HG03064 (cell line): ENCODE results near the gene KYNU.
"Not testable (repeated sequence)": the region's sequence is repeated elsewhere in the genome, so short reads cannot be mapped to it uniquely, and the experiment has no call there.

Experiments used
- ATAC-seq: cut with Tn5 transposase; IDR thresholded peaks from one replicate; pipeline ENCODE4 v1.9.1; 2021; ENCODE audit warnings: low read depth; ENCODE audit not compliant: unreplicated experiment

The KYNU gene

DNA sequence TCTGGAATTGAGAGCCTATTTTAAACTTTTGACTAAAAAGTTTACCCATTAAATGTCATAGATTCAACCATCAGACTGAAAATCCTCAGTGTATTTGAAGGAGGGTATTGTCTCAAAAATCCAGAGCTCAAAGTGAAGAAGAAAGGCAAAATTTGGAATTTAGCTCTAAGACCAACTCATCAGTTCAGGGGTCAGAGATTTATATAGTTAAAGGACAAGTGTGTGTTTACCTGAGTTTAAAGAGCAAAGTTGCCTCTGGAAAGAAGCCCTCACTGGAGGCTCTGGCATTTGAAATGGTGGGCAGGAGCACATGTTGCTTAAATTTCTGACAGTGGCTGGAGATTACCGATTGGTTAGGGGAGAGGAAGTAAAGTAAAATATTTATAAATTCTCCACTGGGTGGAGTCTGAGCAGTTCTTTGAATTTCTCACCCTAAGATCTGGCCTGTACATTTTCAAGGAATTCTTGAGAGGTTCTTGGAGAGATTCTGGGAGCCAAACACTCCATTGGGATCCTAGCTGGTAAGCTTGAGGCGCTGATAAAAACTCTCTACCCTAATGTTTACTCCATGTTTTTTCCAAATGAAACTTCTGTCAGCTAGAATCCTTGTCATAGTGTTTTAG is at the start of gene KYNU:
Gene KYNU (plus strand): TSS at position 449 of the 623 bp plus-strand sequence. CDS start 7,704 bp downstream, outside the sequence.
- peak; percentile 45 for ATAC-seq

DNA sequence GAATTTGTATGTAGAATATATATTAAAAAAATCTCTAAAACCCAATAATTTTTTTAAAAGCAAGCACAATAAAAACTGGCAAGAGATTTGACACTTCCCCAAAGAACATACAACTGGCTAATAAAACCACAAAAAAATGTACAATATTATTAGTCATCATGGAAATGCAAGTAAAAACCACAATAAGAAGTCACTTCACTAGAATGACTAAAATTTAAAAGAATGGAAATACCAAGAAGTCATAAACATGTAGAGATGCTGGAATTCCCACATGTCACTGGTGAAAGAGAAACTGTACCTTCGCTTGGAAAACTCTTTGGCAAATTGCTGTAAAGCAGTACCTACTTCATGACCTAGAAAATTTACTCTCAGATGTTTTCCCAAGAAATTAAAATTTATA is 43.4 kb upstream of the KYNU start:
- ATAC-seq = no peak

DNA sequence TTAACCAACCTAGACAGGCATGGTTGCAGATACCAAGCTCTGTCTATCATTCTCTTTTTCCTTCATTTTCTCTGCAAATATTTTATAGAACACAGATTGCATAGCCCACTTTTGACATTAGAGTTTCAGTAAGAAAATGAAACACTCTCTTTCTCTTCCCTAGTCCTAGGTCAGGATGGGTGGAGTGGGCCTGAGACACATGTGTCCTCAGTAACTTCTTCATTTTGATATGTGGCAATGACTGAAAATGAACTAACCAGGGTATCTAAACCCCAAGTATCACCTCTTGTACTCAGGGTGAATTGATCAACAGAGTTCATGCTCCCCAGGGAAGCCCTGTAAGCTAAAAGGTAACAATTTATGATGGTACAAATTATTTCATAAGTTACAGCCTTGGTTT is 37.0 kb upstream of the KYNU start:
- ATAC-seq = no peak

DNA sequence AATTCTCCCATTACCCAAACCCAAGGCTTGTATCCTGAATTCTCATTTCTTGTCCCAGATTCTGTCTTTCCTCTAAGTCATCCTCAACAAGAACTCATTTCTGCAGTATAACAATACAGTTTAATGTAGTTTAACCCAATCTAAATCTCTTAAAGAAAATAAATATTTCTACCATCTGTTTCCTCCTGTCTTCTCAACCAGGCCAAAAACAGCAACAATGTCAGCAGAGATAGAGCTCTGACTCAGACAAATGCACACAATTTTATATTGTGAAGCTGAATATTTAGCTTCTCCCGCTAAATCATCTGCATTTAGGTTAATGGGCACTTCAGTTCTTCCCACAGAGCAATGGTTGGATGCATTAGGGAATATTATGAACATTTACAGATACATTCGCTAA is 35.7 kb upstream of the KYNU start:
- ATAC-seq = no peak

DNA sequence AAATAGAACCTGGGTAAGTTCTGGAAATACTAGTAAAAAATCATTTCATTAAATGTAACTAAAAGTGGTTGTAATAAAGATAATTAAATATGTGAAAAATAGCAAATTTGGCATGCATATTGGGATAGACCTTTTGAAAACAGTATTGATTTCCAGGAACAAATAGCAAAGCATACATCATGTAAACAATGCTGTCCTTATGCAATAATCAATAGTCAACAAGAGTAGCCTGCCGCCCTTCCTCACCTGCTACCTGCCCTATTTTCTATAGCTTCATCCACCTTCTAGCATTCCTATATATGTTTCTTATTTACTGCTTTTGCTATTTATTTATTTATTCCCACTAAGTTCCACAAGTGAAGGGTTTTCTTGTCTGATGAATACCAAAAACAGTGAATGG is 35.1 kb upstream of the KYNU start:
- no peak for ATAC-seq

DNA sequence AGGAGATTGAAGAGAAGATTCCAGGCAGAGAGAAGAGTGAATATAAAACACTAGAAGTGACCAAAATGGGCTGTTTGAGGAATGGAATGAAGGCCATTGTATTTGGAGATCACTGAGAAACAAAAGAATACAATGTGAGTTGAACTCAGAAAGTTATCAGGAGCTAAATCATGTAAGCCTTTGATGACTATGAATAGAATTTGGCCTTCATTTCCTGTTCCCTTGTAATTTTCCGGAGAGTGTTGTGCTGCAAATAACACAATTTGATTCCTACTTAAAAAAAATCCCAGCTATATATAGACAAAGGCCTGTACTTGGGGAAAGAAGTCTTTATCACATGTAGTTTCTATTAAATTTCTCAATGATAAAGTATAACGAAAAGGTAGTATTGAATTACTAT is 33.7 kb upstream of the KYNU start:
- no peak for ATAC-seq

DNA sequence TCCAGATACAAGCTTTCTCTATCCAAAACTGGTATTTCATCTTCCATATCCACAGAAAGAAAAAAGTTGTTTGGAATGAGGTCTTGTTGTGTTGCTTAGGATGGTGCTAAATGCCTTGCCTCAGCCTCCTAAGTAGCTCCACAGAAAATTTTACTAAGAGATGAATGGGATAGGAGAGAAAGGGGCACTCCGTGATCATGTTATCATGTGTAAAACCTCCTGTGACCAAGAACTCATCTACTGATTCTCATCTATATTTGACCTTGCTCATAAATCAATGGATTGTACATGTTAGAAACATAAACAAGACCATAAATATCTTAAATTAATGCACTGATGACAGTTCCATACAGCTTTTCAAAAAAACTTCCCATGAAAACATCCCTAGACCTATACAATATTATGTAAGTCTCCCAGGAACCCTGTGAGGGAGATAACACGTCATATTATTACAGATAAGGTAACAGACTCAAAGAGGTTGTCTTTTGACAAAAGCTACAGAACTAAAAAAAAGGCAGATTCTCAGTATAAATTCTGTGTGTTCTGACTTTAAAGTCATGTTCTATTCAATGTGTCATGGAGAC is 29.3 kb upstream of the KYNU start:
- ATAC-seq = no peak

DNA sequence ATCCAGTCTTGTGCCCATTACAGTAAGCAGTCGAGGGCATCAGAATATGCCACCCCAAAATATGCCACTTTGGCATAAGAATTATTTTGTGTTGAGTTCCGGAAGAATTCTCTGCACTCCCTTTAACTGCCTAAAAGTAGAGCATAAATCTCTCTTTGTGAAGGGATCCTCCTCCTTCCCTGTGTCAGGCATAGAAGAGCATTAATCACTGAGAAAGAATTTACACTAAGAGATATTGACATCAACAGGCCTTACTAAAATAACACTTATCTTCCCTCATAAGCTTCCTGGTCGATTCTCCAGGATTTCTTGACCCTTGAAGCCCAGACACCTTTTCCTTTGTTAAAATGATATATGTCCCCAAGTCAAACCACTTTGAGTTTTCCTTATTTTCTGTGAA is 27.6 kb upstream of the KYNU start:
- no peak for ATAC-seq

DNA sequence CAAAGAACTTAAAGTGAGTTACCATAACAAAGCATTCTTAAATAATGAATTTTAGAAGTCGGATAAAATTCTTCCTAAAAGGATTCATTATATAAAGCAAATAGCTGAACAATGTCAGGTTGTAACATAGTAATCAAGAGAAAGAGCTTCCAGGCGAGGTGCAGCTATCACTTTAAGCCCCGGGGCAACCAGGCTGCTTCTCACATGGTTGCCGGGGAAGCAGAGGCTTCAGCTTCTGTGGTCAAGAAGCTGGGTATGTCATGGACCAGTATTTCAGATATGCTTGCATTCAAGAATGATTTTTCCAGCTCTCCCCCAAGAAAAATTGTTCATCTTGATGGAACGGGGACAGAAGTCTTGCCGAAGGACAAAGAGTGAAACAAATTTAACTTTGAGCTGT is 23.6 kb upstream of the KYNU start:
- ATAC-seq = no peak

DNA sequence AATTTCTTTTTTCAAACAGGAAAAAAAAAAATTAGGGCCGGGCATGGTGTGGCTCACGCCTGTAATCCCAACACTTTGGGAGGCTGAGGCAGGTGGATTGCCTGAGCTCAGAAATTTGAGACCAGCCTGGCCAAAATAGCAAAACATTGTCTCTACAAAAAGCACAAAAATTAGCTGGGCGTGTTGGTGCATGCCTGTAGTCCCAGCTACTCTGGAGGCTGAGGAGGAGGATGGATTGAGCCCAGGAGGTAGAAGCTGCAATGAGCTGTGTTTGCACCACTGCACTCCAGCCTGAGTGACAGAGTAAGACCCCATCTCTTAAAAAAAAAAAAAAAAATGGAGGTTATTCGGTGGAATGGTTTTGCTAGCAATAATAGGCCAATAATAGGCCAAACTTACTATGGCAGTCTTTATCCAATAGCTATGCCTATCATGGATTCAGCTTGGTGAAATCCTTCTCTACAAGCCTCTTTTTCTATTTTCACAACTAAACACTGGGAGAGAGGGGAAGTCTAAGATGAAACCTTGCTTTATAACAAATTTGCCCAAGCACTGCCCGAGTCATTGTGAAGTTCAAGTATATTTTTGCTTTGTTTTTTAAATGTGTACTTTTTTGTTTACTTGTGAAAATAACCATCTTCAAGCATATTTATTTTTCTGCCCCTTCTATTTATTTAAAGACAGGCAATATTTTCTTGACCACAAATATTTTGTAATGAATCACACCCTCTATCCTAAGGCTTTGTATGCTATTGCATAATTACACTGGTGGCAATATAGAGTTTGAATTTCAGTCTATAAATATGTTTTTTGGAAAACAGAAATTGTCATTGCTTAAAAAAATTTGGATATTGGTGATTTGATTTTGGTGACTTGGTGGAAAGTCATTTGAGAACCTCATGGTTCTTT is 20.0 kb upstream of the KYNU start:
- no peak for ATAC-seq

DNA sequence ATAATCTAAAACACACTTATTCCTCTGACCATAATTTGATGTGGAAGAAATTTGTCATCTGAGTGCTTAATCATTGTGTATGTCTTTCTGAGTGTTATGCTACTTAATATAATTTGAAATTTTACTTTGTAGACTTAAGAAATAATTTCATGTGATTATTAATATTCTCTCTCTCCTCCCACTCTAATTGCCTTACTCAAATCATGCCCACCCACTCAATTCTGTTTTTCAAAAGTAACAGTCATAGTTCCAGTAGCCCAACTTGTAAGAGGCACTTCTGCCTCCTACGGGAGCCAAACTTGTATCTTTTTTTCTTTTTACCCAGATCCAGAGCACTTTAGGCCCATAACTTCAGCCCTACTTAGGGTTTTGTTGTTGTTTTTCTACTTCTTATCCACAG is 18.5 kb upstream of the KYNU start:
- ATAC-seq = no peak

DNA sequence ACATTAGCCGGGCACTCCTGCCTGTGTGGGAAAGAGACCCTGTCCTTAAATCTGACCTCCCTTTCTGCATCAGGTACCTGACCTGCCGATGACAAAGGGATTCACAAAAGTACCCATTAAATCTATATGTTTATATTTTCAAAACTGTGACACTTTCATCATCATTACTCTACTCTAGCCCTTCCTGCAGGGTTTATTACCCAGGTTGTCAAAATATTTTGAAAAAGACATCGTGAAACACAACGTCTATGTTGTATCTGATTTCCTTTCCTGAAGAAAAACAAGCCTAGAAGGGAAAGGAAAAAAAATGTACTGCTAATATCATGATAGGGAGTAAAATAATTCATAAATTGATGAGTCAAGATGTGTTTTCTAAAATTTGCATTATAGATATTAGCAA is 15.2 kb upstream of the KYNU start:
- no peak for ATAC-seq

DNA sequence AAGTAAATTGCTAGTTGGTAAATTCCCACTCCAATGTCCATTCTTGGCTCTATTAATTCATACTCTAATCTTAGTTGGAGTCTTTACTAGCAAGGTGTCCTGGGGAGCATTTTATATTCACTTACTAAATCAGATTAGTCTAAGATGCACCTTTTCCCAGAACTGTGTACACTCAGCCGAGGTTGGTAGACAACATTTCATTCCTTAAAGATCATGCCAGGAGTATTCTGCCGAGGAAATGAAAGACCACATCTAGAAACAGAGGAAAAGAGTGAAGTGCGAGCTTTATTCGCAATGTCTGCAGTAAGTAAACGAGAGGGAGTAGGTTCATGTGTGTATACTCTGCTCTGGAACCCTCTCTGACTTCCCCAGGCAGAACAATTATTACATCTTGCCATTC is 14.6 kb upstream of the KYNU start:
- no peak for ATAC-seq

DNA sequence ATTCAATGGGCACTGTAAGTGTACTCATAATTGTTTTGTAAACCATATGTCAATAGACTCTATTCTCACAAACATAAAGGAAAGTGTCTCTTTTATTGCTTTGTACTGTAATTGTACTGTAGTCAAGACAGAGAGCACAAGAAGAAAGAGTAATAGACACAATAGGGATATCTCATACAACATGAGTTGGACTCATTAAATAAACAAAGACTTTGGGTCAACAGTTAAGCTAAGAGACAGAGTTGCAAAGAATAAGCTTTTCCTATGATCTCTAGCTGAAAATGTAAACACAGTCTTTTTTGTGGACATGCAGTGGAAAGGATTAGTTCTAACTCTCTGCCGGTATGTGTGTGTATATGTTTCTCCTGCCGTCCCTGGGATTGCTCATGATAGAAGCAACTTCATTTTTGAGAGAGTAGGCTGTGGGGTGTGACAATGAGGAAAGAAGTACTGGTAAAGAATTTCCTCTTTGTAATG is 13.9 kb upstream of the KYNU start:
- no peak for ATAC-seq

DNA sequence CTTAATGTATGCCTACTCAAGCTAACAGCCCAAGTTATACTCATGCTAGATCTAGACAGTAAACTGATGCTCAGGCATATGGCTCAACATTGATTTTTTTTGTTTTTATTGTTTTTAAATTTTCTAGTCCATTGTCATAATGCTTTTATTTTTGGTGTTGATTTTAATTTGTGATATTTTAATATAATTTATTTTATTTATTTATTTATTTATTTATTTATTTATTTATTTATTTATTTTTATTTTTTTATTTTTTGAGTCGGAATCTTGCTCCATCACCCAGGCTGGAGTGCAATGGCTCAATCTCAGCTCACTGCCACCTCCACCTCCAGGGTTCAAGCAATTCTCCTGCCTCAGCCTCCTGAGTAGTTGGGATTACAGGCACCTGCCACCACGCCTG is 12.9 kb upstream of the KYNU start:
- ATAC-seq = not testable (repeated sequence)

DNA sequence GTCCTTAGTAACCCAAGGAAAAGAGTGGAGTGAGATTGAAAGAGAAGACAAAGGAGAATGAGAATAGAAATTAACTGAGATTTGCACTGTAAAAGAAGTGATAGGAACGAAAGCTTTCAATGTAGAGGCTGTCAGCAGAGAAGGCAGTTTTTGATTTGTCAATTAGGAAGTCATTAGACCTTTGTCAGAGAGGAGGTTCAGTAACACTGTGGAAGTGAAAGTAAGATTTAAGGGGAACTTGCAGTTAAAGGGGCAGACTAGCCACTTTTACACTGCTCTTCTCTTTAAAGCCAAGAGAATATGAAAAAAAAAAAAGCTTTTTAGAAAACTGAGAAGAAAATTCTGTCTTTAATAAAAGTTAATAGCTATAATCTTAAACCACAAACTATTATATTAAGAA is 11.5 kb upstream of the KYNU start:
- peak; percentile 94 for ATAC-seq

DNA sequence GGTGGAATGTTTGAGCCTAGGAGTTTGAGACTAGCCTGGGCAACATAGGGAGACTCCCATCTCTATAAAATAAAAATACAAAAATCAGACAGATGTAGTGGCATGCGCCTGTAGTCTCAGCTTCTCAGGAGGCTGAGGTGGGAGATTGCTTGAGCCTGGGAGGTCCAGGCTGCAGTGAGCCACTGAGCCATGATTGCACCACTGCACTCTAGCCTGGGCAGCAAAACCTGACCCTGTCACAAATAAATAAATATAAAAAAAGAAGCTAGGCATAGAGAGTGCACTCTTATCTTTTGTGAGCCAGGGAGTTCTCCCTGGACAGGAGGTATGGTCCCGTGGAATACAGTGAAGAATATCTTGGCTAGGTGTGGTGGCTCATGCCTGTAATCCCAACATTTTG is 11.0 kb upstream of the KYNU start:
- ATAC-seq = peak; percentile 15

DNA sequence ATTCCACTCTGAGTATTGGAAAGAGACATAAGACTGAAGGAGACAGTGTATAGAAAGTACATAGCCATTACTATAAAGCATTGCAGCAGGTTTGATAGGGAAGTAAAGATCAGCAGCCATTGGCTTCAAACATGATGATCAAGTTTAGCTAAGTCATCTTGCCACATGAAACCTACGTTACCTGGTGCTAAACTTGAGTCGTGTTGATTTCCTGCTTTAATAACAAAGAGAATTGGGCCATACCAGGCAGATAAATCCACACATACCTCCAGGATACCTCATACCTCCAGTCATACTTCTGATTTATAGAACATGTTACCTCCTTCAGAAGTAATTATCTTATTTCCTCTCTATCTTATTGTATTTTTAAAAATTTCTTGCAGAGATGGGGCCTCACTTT is 10.3 kb upstream of the KYNU start:
- ATAC-seq = no peak

DNA sequence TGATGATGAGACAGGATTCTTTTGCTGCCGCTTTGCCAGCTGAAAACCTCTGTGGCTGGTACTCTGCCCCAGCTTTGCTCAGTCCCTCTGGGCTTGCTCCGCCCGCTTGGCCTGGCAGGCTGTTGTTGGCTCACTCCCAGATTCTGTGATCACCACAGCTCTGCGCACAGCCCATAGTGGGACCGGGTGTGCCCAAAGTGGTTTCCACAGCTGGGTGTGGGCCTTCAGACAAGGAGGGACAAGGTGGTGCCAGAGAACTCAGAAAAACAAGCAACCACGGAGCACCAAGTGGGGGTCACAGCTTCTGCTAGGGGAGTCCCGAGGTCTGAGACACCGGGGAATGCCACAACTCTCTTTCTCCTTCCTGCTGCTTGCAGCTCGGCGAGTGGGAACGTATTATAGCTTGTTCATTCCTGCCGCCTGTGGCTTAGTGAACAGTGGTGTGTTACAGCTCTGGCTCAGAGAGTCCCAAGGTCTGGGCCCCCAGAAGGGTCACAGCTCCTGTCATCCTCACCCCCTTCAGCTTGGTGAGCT is 9.2 kb upstream of the KYNU start:
- ATAC-seq = no peak

DNA sequence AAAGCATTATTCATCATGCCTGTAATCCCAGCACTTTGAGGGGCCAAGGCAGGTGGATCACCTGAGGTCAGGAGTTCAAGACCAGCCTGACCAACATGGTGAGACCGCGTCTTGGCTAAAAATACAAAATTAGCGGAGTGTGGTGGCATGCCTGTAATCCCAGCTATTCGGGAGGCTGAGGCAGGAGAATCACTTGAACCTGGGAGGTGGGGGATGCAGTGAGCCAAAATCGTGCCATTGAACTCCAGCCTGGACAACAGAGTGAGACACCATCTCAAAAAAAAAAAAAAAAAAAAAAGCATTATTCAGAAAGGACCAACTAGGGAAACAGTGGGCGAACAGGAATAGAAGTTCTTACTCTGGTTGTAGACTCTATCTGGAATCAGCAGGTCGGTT is 8.4 kb upstream of the KYNU start:
- ATAC-seq = not testable (repeated sequence)

DNA sequence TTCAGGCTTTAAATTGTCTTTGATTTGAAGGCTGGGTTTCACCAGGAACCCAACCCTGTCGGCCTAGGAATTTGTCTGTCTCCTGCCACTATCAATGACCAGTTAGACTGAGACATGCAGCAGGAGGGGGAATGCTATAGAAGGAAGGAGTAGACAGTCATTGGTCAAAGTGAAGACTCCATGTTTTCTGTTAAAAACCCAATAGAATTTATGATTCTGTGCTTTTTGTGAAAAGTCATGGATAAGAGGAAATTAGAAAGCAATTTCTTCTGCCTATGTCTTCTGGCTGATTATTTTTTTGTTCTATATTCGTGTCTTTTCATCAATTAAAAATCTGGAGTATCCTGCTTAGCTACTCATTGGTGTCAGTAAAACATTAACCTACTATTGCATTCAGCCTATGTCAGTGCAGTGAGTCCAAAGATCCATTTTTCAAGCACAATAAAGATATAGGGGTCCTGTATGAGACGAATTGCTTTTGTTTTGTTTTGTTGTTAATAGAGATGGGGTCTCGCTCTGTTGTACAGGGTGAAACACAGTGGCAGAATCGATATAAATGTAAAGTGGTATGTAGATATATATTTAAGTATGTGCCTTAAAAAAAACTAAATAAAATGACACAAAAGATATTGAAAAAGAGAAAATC is 7.9 kb upstream of the KYNU start:
- no peak for ATAC-seq
